Measurements from ENCODE around the gene EBF4. TPM values are rescaled to one million over a fixed set of nuclear protein-coding genes. Genes with fewer than 3 reads are reported as not detected.
A peak's percentile ranks its signal among the peaks of the same experiment; 100 is the strongest.
"Not testable (repeated sequence)": the region's sequence is repeated elsewhere in the genome, so short reads cannot be mapped to it uniquely, and the experiment has no call there.

Gene EBF4
- total and polyA plus RNA-seq, 2 experiments from 2014 or later = 18.8 to 24.2 TPM

GRCh38 chr20:2767768-2768631 lies 75.4 kb downstream of the EBF4 start:
- Histone ChIP-seq H3K9me3 (ENCODE audit: low read depth) (no peaks in the 10 kb centered on the region), H3K4me1 (ENCODE audit: low read depth) (no peaks in the 10 kb centered on the region), H3K27ac (no peak overlapping the region), H3K27me3 (peaks cover 7% of the 10 kb centered on the region), H3K4me3 (no peak overlapping the region), H3K36me3 (no peaks in the 10 kb centered on the region)
- DNase-seq (ENCODE audit: low read depth in 1 of 2, low spot score in 1 of 2) = peak in 1 of 2 donors; percentile 74
- TF ChIP-seq CTCF (IDR thresholded peaks at IDR 0.05; ENCODE audit: low read depth, low read length) = no peak

GRCh38 chr20:2768632-2769015 lies 76.0 kb downstream of the EBF4 start:
- Histone ChIP-seq H3K4me1 (ENCODE audit: low read depth) (no peaks in the 10 kb centered on the region), H3K4me3 (no peak overlapping the region), H3K27ac (no peak overlapping the region), H3K36me3 (no peaks in the 10 kb centered on the region), H3K27me3 (peaks cover 7% of the 10 kb centered on the region), H3K9me3 (ENCODE audit: low read depth) (no peaks in the 10 kb centered on the region)
- no peak for TF ChIP-seq CTCF (IDR thresholded peaks at IDR 0.05; ENCODE audit: low read depth, low read length)
- DNase-seq (ENCODE audit: low read depth in 1 of 2, low spot score in 1 of 2) = no peak

GRCh38 chr20:2770091-2770490 lies 77.5 kb downstream of the EBF4 start:
- H3K36me3 ChIP-seq; DNase-seq (ENCODE audit: low read depth in 1 of 2, low spot score in 1 of 2); H3K9me3 ChIP-seq (ENCODE audit: low read depth); H3K27me3 ChIP-seq; H3K27ac ChIP-seq; H3K4me3 ChIP-seq; H3K4me1 ChIP-seq (ENCODE audit: low read depth): not testable (repeated sequence)

GRCh38 chr20:2771631-2772080 lies 79.1 kb downstream of the EBF4 start:
- peak in 1 of 2 donors; percentile 42 for DNase-seq (ENCODE audit: low read depth in 1 of 2, low spot score in 1 of 2)
- Histone ChIP-seq H3K27ac (no peak overlapping the region), H3K27me3 (peaks cover 4% of the 10 kb centered on the region), H3K4me1 (ENCODE audit: low read depth) (no peaks in the 10 kb centered on the region), H3K9me3 (ENCODE audit: low read depth) (no peaks in the 10 kb centered on the region), H3K36me3 (no peaks in the 10 kb centered on the region), H3K4me3 (no peak overlapping the region)
- no peak for TF ChIP-seq CTCF (IDR thresholded peaks at IDR 0.05; ENCODE audit: low read depth, low read length)

GRCh38 chr20:2773812-2774211 lies 81.2 kb downstream of the EBF4 start:
- DNase-seq (ENCODE audit: low read depth in 1 of 2, low spot score in 1 of 2) = no peak
- Histone ChIP-seq H3K27ac (no peak overlapping the region), H3K4me1 (ENCODE audit: low read depth) (no peaks in the 10 kb centered on the region), H3K27me3 (peaks cover 3% of the 10 kb centered on the region), H3K36me3 (no peaks in the 10 kb centered on the region), H3K9me3 (ENCODE audit: low read depth) (no peaks in the 10 kb centered on the region), H3K4me3 (no peak overlapping the region)
- TF ChIP-seq CTCF (IDR thresholded peaks at IDR 0.05; ENCODE audit: low read depth, low read length) = no peak

- TF ChIP-seq CTCF (IDR thresholded peaks at IDR 0.05; ENCODE audit: low read depth, low read length) = no peak
- Histone ChIP-seq H3K4me3 (no peak overlapping the region), H3K9me3 (ENCODE audit: low read depth) (no peaks in the 10 kb centered on the region), H3K27ac (no peak overlapping the region), H3K27me3 (peaks cover 7% of the 10 kb centered on the region), H3K4me1 (ENCODE audit: low read depth) (no peaks in the 10 kb centered on the region), H3K36me3 (no peaks in the 10 kb centered on the region)
- no peak for DNase-seq (ENCODE audit: low read depth in 1 of 2, low spot score in 1 of 2)
These were observed 82.6 kb downstream of the EBF4 start for GRCh38 chr20:2775139-2775538.
